Breast epithelium (tissue), 4 donors: ENCODE measurements around the gene CHDH. TPM values are rescaled to one million over a fixed set of nuclear protein-coding genes. Genes with fewer than 3 reads are reported as not detected.

ENCODE experiments used
- DNase-seq, 2 donors: peaks; one replicate each; pipeline ENCODE4 v3.0.0-alpha.2; 2019; ENCODE audit warnings: low spot score in 2 of 2
- H3K27ac ChIP-seq, 2 donors: fragments of 200-600 bp; sonication (generic) in 1 of 2; one replicate each; pipeline ENCODE4 v1.5.1; 2016 to 2019; ENCODE audit warnings: mild to moderate bottlenecking in 1 of 2
- H3K27me3 ChIP-seq, 2 donors: fragments of 200-600 bp; sonication (generic) in 1 of 2; one replicate each; pipeline versions ENCODE4 v1.5.1 to v1.6.0; 2017 to 2019; ENCODE audit warnings: control low read depth in 1 of 2, mild to moderate bottlenecking in 1 of 2
- H3K36me3 ChIP-seq: fragments of 200-600 bp; one replicate; pipeline ENCODE4 v1.5.1; 2019
- H3K4me1 ChIP-seq, 2 donors: fragments of 200-600 bp; sonication (generic); one replicate each; pipeline ENCODE4 v1.5.1; 2016 to 2019; ENCODE audit warnings: control low read depth in 1 of 2
- H3K4me3 ChIP-seq, 3 donors: fragments of 200-600 bp; sonication (generic); 1 replicate in 2 of 3; 2 replicates in 1 of 3; pipeline ENCODE4 v1.5.1; 2016 to 2019; ENCODE audit warnings: mild to moderate bottlenecking in 3 of 3, moderate library complexity in 2 of 3
- H3K9me3 ChIP-seq, 2 donors: fragments of 200-600 bp; sonication (generic) in 1 of 2; one replicate each; pipeline ENCODE4 v1.5.1; 2016 to 2019; ENCODE audit warnings: control low read depth in 1 of 2
- POLR2A ChIP-seq: fragments of 450-650 bp; IDR thresholded peaks from one replicate; pipeline ENCODE4 v1.6.1; 2016; ENCODE audit warnings: antibody characterized with exemption, mild to moderate bottlenecking, moderate library complexity
- POLR2AphosphoS5 ChIP-seq, 3 donors: sonication (generic); formaldehyde crosslinking; IDR thresholded peaks; one replicate each; pipeline ENCODE4 v1.6.1; 2017; ENCODE audit warnings: antibody characterized with exemption in 3 of 3
- intact Hi-C: fragments of 100-400 bp; cut with DNase I; formaldehyde crosslinking; loops from one replicate; pipeline ENCODE4 v1.15.1; 2023; ENCODE audit warnings: low total_unique reads
- total RNA-seq, 3 donors: library from RNA; depleted of rRNA; stranded (reverse); fragments of >200 nt; gene quantifications; one replicate each; pipeline ENCODE4 v1.1.0, GENCODE V29; 2016
- TF ChIP-seq, protein P1 (sequence below), 3 donors: fragments of 450-650 bp; IDR thresholded peaks; one replicate each; pipeline ENCODE4 v1.5.1; 2016 to 2017; ENCODE audit warnings: antibody characterized with exemption in 3 of 3, mild to moderate bottlenecking in 3 of 3, moderate library complexity in 3 of 3

Gene CHDH
- total RNA-seq, 3 donors from 2014 or later = 2.9 to 67.0 (median 27.9) TPM

DNA sequence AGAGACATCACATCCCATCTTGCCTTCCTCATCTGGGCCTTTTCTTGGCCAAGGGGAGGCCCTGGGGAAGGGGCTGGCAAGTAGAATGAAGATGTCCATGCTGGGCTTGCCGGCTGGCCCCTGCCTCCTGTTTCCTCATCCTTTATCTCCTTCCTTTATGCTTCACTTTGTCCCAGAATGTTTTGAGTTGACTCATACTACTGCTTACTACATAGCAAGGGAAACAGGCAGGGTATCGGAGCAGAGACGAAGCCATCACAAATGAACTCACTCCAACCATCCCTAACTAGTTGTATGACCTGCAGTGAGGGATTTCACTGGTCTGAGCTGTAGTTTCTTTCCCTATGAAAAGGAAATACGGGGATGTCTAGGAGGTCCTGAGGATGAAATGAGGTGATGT is 66.0 kb downstream of the CHDH start:
- TF ChIP-seq, protein P1, sequence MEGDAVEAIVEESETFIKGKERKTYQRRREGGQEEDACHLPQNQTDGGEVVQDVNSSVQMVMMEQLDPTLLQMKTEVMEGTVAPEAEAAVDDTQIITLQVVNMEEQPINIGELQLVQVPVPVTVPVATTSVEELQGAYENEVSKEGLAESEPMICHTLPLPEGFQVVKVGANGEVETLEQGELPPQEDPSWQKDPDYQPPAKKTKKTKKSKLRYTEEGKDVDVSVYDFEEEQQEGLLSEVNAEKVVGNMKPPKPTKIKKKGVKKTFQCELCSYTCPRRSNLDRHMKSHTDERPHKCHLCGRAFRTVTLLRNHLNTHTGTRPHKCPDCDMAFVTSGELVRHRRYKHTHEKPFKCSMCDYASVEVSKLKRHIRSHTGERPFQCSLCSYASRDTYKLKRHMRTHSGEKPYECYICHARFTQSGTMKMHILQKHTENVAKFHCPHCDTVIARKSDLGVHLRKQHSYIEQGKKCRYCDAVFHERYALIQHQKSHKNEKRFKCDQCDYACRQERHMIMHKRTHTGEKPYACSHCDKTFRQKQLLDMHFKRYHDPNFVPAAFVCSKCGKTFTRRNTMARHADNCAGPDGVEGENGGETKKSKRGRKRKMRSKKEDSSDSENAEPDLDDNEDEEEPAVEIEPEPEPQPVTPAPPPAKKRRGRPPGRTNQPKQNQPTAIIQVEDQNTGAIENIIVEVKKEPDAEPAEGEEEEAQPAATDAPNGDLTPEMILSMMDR (IDR thresholded peaks at IDR 0.05) = no peak
- TF ChIP-seq POLR2AphosphoS5 (IDR thresholded peaks at IDR 0.05) = no peak
- no peak for TF ChIP-seq POLR2A
- no peaks in the 10 kb centered on the region for H3K9me3 ChIP-seq
- no peak for DNase-seq
- intact Hi-C loops = no loop called here
- no peaks in the 10 kb centered on the region for H3K27me3 ChIP-seq
- H3K27ac ChIP-seq = no peak overlapping the region
- H3K4me1 ChIP-seq = no peaks in the 10 kb centered on the region
- H3K36me3 ChIP-seq = no peaks in the 10 kb centered on the region
- no peak overlapping the region for H3K4me3 ChIP-seq

GRCh38 chr3:53778153-53778552 is 68.1 kb downstream of the CHDH start:
- H3K4me3 ChIP-seq = no peak overlapping the region
- DNase-seq = no peak
- no peak overlapping the region for H3K27ac ChIP-seq
- H3K4me1 ChIP-seq = peaks cover 0 to 1% of the 10 kb centered on the region in 2 donors
- no peaks in the 10 kb centered on the region for H3K36me3 ChIP-seq
- no peaks in the 10 kb centered on the region for H3K9me3 ChIP-seq
- H3K27me3 ChIP-seq = no peaks in the 10 kb centered on the region
- intact Hi-C loops = no loop called here
- TF ChIP-seq POLR2A (no peak), POLR2AphosphoS5 (IDR thresholded peaks at IDR 0.05) (no peak)
- TF ChIP-seq, protein P1 (IDR thresholded peaks at IDR 0.05) = no peak

DNA sequence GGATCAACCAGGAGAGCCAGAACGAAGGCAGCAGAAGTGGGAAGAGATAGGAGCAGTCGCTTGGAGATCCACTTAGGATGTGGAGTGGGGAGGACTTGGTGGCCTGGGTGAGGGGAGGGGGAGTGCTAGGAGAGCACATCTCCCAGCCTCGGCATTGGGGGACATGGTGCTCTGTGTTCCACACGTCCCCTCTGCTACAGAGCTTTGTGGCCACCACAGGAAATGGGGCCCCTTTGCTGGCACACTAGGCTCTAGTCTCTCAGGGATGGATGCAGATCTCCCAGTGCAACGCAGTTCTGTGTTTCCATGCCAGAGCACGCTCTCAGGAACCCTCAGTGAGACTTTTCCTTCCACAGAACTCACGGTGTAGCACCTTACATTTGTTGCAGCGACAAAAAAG is 68.8 kb downstream of the CHDH start:
- no peak for DNase-seq
- Histone ChIP-seq H3K27ac (peak overlapping the region; percentile 35 to 56), H3K4me3 (no peak overlapping the region), H3K27me3 (no peaks in the 10 kb centered on the region), H3K9me3 (no peaks in the 10 kb centered on the region), H3K36me3 (no peaks in the 10 kb centered on the region), H3K4me1 (peaks cover 0 to 3% of the 10 kb centered on the region in 2 donors)
- intact Hi-C loops = no loop called here
- TF ChIP-seq POLR2A (no peak), POLR2AphosphoS5 (IDR thresholded peaks at IDR 0.05) (no peak)
- TF ChIP-seq, protein P1 (IDR thresholded peaks at IDR 0.05) = no peak

GRCh38 chr3:53776494-53777101 is 69.6 kb downstream of the CHDH start:
- Histone ChIP-seq H3K27ac (peak overlapping the region; percentile 35 to 56), H3K27me3 (no peaks in the 10 kb centered on the region), H3K36me3 (no peaks in the 10 kb centered on the region), H3K9me3 (no peaks in the 10 kb centered on the region), H3K4me1 (peaks cover 0 to 3% of the 10 kb centered on the region in 2 donors), H3K4me3 (no peak overlapping the region)
- no peak for DNase-seq
- TF ChIP-seq POLR2A (no peak), POLR2AphosphoS5 (IDR thresholded peaks at IDR 0.05) (no peak)
- TF ChIP-seq, protein P1 (IDR thresholded peaks at IDR 0.05) = no peak
- intact Hi-C loops = no loop called here

DNA sequence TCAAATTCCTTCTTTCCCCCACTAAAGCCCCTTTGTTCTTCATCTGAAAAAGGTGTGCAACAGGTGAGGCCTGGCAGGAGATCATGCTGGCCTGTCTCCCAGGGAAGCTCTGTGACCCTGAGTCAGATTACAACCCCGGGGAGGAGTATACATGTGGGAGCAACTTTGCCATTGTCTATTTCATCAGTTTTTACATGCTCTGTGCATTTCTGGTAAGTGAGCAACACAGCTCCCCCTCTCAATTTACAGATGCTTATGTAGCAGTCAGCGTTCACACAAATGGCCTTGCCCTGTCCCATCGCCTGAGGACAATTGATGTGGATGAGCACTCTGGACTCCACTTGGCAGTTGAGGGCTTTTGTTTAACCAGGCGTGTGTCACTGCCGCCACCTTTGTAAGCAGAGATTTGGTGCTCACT is 70.4 kb downstream of the CHDH start:
- no peak for TF ChIP-seq POLR2A
- TF ChIP-seq POLR2AphosphoS5 (IDR thresholded peaks at IDR 0.05) = no peak
- TF ChIP-seq, protein P1 (IDR thresholded peaks at IDR 0.05) = no peak
- no peak for DNase-seq
- Histone ChIP-seq H3K9me3 (no peaks in the 10 kb centered on the region), H3K27me3 (no peaks in the 10 kb centered on the region), H3K4me1 (peaks cover 0 to 3% of the 10 kb centered on the region in 2 donors), H3K27ac (peak overlapping the region; percentile 35 to 56), H3K36me3 (no peaks in the 10 kb centered on the region), H3K4me3 (no peak overlapping the region)
- intact Hi-C loops = no loop called here
